ENCODE measurements around the gene SUGCT.

DNA sequence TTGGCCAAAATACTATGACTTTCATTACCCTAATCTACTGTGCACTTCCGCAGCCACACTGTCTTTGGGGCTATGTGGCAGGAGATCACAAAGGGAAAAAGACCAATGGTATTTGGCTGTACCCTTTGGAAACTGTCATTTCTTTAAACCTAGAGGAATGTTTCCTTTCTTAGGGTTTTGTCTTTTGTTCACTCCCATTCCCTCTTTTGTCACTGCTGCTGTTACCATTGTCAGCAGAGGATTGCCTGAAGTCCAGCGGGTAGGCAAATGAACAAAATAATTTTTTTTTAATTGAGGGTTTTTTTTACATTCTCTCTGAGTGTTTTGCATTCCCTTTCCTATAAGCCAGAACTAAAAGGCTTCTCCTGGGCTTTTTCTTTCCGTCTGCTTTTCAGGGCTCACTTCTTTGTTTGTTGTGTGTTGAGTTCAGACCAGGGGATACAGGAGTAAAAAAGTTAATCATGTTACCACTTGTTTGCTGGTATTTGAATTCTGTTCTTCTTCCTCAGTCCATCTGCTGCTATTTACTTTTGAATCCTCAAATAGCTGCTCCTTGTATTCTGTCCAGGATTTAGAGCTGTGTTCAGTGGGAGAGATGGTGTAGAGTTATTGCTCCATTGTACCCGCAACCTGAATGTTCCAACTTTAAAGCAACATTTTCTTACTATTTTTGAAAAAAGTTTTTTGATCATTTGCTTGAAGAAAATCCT lies 374.6 kb downstream of the SUGCT start:
- TF ChIP-seq, protein P1, sequence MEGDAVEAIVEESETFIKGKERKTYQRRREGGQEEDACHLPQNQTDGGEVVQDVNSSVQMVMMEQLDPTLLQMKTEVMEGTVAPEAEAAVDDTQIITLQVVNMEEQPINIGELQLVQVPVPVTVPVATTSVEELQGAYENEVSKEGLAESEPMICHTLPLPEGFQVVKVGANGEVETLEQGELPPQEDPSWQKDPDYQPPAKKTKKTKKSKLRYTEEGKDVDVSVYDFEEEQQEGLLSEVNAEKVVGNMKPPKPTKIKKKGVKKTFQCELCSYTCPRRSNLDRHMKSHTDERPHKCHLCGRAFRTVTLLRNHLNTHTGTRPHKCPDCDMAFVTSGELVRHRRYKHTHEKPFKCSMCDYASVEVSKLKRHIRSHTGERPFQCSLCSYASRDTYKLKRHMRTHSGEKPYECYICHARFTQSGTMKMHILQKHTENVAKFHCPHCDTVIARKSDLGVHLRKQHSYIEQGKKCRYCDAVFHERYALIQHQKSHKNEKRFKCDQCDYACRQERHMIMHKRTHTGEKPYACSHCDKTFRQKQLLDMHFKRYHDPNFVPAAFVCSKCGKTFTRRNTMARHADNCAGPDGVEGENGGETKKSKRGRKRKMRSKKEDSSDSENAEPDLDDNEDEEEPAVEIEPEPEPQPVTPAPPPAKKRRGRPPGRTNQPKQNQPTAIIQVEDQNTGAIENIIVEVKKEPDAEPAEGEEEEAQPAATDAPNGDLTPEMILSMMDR (IDR thresholded peaks at IDR 0.05 in 8 of 11, conservative IDR thresholded peaks at IDR 0.05 in 3 of 11) = no peak
- TF ChIP-seq POLR2A (IDR thresholded peaks at IDR 0.05) = no peak
